GM12878 (cell line): ENCODE measurements around the gene HINT1. TPM values are rescaled to one million over a fixed set of nuclear protein-coding genes. Genes with fewer than 3 reads are reported as not detected.

Experiments
- BRCA1 ChIP-seq: IDR thresholded peaks from 2 replicates; pipeline ENCODE4 v1.6.1; 2011; ENCODE audit warnings: low read depth, low read length, improper control_type of control experiment
- CBX3 ChIP-seq: fragments of 200-600 bp; sonication (generic); IDR thresholded peaks from 2 replicates; pipeline ENCODE4 v1.6.1; 2016; ENCODE audit warnings: low read depth, borderline replicate concordance
- CBX5 ChIP-seq: sonication (generic); IDR thresholded peaks from 2 replicates; pipeline ENCODE4 v1.6.1; 2016; ENCODE audit warnings: low read depth, moderate library complexity, mild to moderate bottlenecking, inconsistent platforms
- E2F8 ChIP-seq: fragments of 450-650 bp; IDR thresholded peaks from 2 replicates; pipeline ENCODE4 v1.6.1; 2018; ENCODE audit warnings: mild to moderate bottlenecking, low read depth, moderate library complexity; ENCODE audit not compliant: partially characterized antibody
- EGR1 ChIP-seq, 2 experiments: IDR thresholded peaks; 1 replicate in 1 of 2; 2 replicates in 1 of 2; pipeline ENCODE4 v1.6.1; 2011 to 2012; ENCODE audit warnings: low read depth in 2 of 2, low read length in 2 of 2, borderline replicate concordance in 1 of 2, mild to moderate bottlenecking in 1 of 2, moderate library complexity in 1 of 2
- HSF1 ChIP-seq: fragments of 150-350 bp; IDR thresholded peaks from 2 replicates; pipeline ENCODE4 v1.6.1; 2014; ENCODE audit warnings: mild to moderate bottlenecking, low read depth, low read length
- IKZF1 ChIP-seq: fragments of 450-650 bp; conservative IDR thresholded peaks from 2 replicates; pipeline ENCODE4 v1.6.1; 2017; ENCODE audit warnings: antibody characterized with exemption, mild to moderate bottlenecking
- KLF5 ChIP-seq: fragments of 450-650 bp; IDR thresholded peaks from 2 replicates; pipeline ENCODE4 v1.6.1; 2014; ENCODE audit warnings: mild to moderate bottlenecking; ENCODE audit not compliant: partially characterized antibody
- MYB ChIP-seq: fragments of 150-350 bp; IDR thresholded peaks from 2 replicates; pipeline ENCODE4 v1.6.1; 2014; ENCODE audit warnings: mild to moderate bottlenecking, low read depth, low read length, borderline replicate concordance
- RB1 ChIP-seq: fragments of 450-650 bp; formaldehyde crosslinking; IDR thresholded peaks from 2 replicates; pipeline ENCODE4 v1.6.1; 2017; ENCODE audit warnings: mild to moderate bottlenecking, borderline replicate concordance
- RCOR1 ChIP-seq: conservative IDR thresholded peaks from 2 replicates; pipeline ENCODE4 v1.6.1; 2012; ENCODE audit warnings: low read depth, low read length, improper control_type of control experiment
- SMARCA5 ChIP-seq: fragments of 450-650 bp; IDR thresholded peaks from 2 replicates; pipeline ENCODE4 v1.6.1; 2017; ENCODE audit warnings: mild to moderate bottlenecking
- TAF1 ChIP-seq: IDR thresholded peaks from 2 replicates; pipeline ENCODE4 v1.6.1; 2011; ENCODE audit warnings: mild to moderate bottlenecking, low read depth, low read length, borderline replicate concordance
- TCF3 ChIP-seq: IDR thresholded peaks from 2 replicates; pipeline ENCODE4 v1.6.1; 2012; ENCODE audit warnings: low read depth, mild to moderate bottlenecking, low read length, borderline replicate concordance; ENCODE audit not compliant: insufficient read depth
- YBX1 ChIP-seq: fragments of 450-650 bp; IDR thresholded peaks from 2 replicates; pipeline ENCODE4 v1.6.1; 2016; ENCODE audit warnings: antibody characterized with exemption
- ZBTB11 ChIP-seq: fragments of 450-650 bp; formaldehyde crosslinking; IDR thresholded peaks from 2 replicates; pipeline ENCODE4 v1.5.0; 2022; ENCODE audit warnings: mild to moderate bottlenecking, missing genetic modification characterization
- polyA plus RNA-seq, 11 experiments: library from polyadenylated mRNA; depleted of rRNA in 4 of 11; unstranded in 6 of 11; stranded (reverse) in 5 of 11; fragments of >200 nt; fragmentation: Nextera tagmentation in 4 of 11; fragmentation: Illumina TruSeq in 1 of 11; extraction: Ambion mirVana in 4 of 11; extraction: Trizol in 1 of 11; gene quantifications; 1 replicate in 1 of 11; 2 replicates in 10 of 11; pipeline versions ENCODE4 v1.2.1 to v1.2.3, GENCODE V29; 2011 to 2016; ENCODE audit warnings: inconsistent platforms in 2 of 11, missing spikeins in 2 of 11, low read depth in 1 of 11
- total RNA-seq, 4 experiments: library from RNA; depleted of rRNA in 3 of 4; stranded (reverse); fragments of >200 nt in 3 of 4; fragmentation: Illumina TruSeq in 1 of 4; extraction: Trizol in 1 of 4; gene quantifications; 2 replicates each; pipeline versions ENCODE4 v1.2.1 to v1.2.3, GENCODE V29; 2013 to 2021
- TF ChIP-seq, protein P1 (sequence below): fragments of 450-650 bp; IDR thresholded peaks from 2 replicates; pipeline ENCODE4 v1.6.1; 2017; ENCODE audit warnings: borderline replicate concordance
- TF ChIP-seq, protein P2 (sequence below): fragments of 450-650 bp; IDR thresholded peaks from 2 replicates; pipeline ENCODE4 v1.6.1; 2014; ENCODE audit warnings: mild to moderate bottlenecking

The HINT1 gene
- total and polyA plus RNA-seq, 10 of the 15 experiments (the other 5 are each of a cell fraction or from before 2014, with no cell fraction given) = 253 to 997 (median 562) TPM

DNA sequence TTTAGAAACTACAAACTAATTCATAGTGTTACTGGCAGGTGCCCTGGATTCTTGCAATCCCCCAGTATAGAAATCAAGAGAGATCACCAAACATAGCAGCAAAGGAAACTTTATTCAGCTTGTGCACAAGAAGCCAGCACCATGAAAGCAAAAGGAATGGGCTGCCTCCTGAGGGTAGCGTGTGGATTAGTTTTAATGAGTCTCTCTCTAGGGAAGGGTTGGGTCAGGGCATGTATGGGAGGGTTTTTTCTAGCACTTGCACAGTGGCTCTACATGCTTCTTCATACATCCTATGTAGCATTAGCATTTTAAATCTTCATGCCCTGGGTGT lies 44.1 kb upstream of the HINT1 start (continued):
- TF ChIP-seq RCOR1 (no peak), HSF1 (no peak), EGR1 (IDR thresholded peaks at IDR 0.05; ENCODE audit: borderline replicate concordance in 1 of 2, low read depth in 2 of 2, low read length in 2 of 2) (no peak), TCF3 (no peak), E2F8 (no peak), TAF1 (no peak), MYB (no peak), CBX3 (no peak), CBX5 (no peak), ZBTB11 (CRISPR knock-in tag) (no peak), KLF5 (peak; percentile 55), IKZF1 (no peak), RB1 (peak; percentile 23; the same call in 1 of the 2 replicates), YBX1 (no peak), SMARCA5 (no peak; the same call in 1 of the 2 replicates), BRCA1 (no peak)
- TF ChIP-seq, protein P1, sequence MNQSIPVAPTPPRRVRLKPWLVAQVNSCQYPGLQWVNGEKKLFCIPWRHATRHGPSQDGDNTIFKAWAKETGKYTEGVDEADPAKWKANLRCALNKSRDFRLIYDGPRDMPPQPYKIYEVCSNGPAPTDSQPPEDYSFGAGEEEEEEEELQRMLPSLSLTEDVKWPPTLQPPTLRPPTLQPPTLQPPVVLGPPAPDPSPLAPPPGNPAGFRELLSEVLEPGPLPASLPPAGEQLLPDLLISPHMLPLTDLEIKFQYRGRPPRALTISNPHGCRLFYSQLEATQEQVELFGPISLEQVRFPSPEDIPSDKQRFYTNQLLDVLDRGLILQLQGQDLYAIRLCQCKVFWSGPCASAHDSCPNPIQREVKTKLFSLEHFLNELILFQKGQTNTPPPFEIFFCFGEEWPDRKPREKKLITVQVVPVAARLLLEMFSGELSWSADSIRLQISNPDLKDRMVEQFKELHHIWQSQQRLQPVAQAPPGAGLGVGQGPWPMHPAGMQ = no peak
- TF ChIP-seq, protein P2, sequence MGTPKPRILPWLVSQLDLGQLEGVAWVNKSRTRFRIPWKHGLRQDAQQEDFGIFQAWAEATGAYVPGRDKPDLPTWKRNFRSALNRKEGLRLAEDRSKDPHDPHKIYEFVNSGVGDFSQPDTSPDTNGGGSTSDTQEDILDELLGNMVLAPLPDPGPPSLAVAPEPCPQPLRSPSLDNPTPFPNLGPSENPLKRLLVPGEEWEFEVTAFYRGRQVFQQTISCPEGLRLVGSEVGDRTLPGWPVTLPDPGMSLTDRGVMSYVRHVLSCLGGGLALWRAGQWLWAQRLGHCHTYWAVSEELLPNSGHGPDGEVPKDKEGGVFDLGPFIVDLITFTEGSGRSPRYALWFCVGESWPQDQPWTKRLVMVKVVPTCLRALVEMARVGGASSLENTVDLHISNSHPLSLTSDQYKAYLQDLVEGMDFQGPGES = no peak
